HG02840 (cell line): ENCODE results near the gene TNFRSF1B.

Experiments
- ATAC-seq: cut with Tn5 transposase; IDR thresholded peaks from one replicate; pipeline ENCODE4 v1.9.1; 2021; ENCODE audit warnings: mild to moderate bottlenecking, moderate library complexity, moderate number of reproducible peaks; ENCODE audit not compliant: unreplicated experiment, low FRiP score

Gene TNFRSF1B

GRCh38 chr1:12166834-12167492, at the start of gene TNFRSF1B:
TNFRSF1B (plus strand) TSS chr1:12166991; CDS start chr1:12167092, 101 bp downstream.
- ATAC-seq: no peak

GRCh38 chr1:12121212-12122003, 45.4 kb upstream of the TNFRSF1B start:
- ATAC-seq: no peak

- ATAC-seq: no peak
These were observed 43.6 kb upstream of the TNFRSF1B start for GRCh38 chr1:12123172-12123571.

- no peak for ATAC-seq
These were observed 41.9 kb upstream of the TNFRSF1B start for GRCh38 chr1:12124693-12125421.

- ATAC-seq: no peak
These were observed 41.1 kb upstream of the TNFRSF1B start for GRCh38 chr1:12125422-12126355.

GRCh38 chr1:12126781-12127180, 40.0 kb upstream of the TNFRSF1B start:
- no peak for ATAC-seq

- no peak for ATAC-seq
These were observed 39.5 kb upstream of the TNFRSF1B start for GRCh38 chr1:12127206-12127810.

- no peak for ATAC-seq
These were observed 38.7 kb upstream of the TNFRSF1B start for GRCh38 chr1:12128120-12128519.

- no peak for ATAC-seq
These were observed 37.2 kb upstream of the TNFRSF1B start for GRCh38 chr1:12129624-12130023.

- no peak for ATAC-seq
These were observed 36.2 kb upstream of the TNFRSF1B start for GRCh38 chr1:12130466-12131130.

GRCh38 chr1:12132078-12132477, 34.7 kb upstream of the TNFRSF1B start:
- no peak for ATAC-seq

- no peak for ATAC-seq
These were observed 32.1 kb upstream of the TNFRSF1B start for GRCh38 chr1:12134716-12135115.

GRCh38 chr1:12135612-12136011, 31.2 kb upstream of the TNFRSF1B start:
- no peak for ATAC-seq

GRCh38 chr1:12136916-12137610, 29.7 kb upstream of the TNFRSF1B start:
- no peak for ATAC-seq

- no peak for ATAC-seq
These were observed 28.3 kb upstream of the TNFRSF1B start for GRCh38 chr1:12138196-12139168.

- ATAC-seq: no peak
These were observed 26.8 kb upstream of the TNFRSF1B start for GRCh38 chr1:12140016-12140415.

GRCh38 chr1:12140515-12141162, 26.2 kb upstream of the TNFRSF1B start:
- ATAC-seq: no peak
